ENCODE data around the gene KRT5. TPM values are rescaled to one million over a fixed set of nuclear protein-coding genes. Genes with fewer than 3 reads are reported as not detected.

KRT5 gene
- total RNA-seq, result not detected

DNA sequence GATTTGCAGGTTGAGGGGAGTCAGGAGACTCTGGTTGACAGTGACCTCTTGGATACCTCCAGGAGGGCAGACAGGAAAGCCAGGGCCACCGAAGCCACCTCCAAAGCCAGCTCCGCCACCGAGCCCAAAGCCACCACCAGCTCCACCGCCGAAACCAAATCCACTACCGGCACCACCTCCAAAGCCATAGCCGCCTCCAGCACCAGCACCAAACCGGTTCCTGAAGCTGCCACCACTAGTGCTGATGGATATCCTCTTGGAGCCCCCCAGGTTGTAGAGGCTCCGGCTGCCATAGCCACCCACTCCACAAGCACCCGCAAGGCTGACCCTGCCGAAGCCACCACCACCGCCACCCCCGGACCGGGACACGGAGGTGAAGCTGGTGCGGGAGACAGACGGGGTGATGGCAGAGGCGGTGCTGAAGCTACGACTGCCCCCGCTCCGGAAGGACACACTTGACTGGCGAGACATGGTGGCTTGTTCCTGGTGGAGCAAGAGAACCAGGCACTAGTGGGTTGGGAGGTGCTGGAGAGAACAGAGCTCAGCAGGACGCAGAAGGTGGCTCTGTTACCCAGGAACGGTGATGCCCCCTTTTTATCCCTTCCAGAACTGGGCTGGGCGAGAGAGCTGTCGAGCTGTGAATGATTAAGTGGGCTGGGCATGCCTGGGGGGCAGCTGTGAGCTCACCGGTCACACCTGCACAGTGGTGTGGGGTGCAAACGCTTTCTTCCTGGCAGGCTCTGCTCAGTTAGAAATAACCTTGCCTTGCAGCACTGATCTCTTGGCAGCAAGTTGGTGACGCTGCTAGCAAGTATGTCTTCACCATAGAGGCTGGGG is at the start of gene KRT5:
Gene KRT5, minus strand, starts transcription at position 569 of the 837 bp plus-strand sequence. Its CDS starts 98 bp downstream, at position 471.
- no peak within 1 kb of the TSS for H3K27ac Mint-ChIP-seq
- no peaks in the 10 kb centered on the region for H3K36me3 Mint-ChIP-seq (ENCODE audit: low read depth)
- no peak within 1 kb of the TSS for H3K4me3 Mint-ChIP-seq
- CTCF ChIA-PET, result interaction anchor here (1.3 kb wide), 1 partner anchor 12 kb away, joined by 3 read pairs; no protein-coding TSS in a partner anchor
- H3K4me1 Mint-ChIP-seq (ENCODE audit: low read depth), result no peaks in the 10 kb centered on the region
- intact Hi-C loops (cut with micrococcal nuclease), result no loop called here
- no peak for DNase-seq
- no peaks in the 10 kb centered on the region for H3K27me3 Mint-ChIP-seq (ENCODE audit: low read depth)
- no peaks in the 10 kb centered on the region for H3K9me3 Mint-ChIP-seq

DNA sequence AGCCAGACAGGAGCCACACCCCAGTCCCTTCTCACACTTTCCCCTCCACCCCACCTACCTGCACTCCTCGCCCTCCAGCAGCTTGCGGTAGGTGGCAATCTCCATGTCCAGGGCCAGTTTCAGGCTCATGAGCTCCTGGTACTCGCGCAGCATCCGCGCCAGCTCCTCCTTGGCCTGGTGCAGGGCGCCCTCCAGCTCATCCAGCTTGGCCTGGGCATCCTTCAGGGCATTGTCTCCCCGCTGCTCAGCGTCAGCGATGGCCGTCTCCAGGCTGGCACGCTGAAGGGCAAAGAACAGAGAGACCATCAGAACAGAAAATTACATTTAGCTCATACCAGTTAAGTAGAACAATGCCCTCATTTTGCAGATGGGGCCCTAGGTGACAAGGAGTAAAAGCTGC is 47.9 kb upstream of the KRT5 start:
- no peak for DNase-seq
- no peaks in the 10 kb centered on the region for H3K27me3 Mint-ChIP-seq (ENCODE audit: low read depth)
- intact Hi-C loops (cut with micrococcal nuclease), result no loop called here
- no peak overlapping the region for H3K4me3 Mint-ChIP-seq
- H3K36me3 Mint-ChIP-seq (ENCODE audit: low read depth), result no peaks in the 10 kb centered on the region
- no peak overlapping the region for H3K27ac Mint-ChIP-seq
- CTCF ChIA-PET, result interaction anchor here (1.4 kb wide), 1 partner anchor 313 kb away, joined by 6 read pairs; no protein-coding TSS in a partner anchor
- H3K9me3 Mint-ChIP-seq, result no peaks in the 10 kb centered on the region
- no peaks in the 10 kb centered on the region for H3K4me1 Mint-ChIP-seq (ENCODE audit: low read depth)

DNA sequence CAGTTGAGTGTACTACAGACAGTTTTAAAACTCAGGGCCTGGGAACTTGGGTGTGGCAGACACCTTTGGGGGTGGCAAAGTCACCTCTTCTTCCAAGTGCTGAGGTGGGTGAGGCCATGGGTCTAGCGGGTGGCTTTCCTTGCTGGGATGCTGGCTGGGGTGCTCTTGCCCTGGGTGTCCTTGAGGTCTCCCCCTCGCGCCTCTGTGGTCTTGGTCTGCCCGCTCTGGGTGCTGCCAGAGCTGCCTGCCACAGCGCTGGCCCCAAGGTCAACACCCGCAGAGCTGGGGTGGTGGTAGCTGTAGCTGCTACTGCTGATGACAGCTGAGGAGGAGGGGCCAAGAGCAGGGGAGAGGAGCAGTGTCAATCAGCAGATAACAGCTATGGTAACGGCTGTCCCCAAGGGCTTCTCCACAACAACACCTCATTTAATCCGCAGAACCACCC is 46.7 kb upstream of the KRT5 start:
- CTCF ChIA-PET, result interaction anchor here (0.8 kb wide), 1 partner anchor 313 kb away, joined by 3 read pairs; no protein-coding TSS in a partner anchor
- no peaks in the 10 kb centered on the region for H3K36me3 Mint-ChIP-seq (ENCODE audit: low read depth)
- H3K4me3 Mint-ChIP-seq, result no peak overlapping the region
- no peaks in the 10 kb centered on the region for H3K9me3 Mint-ChIP-seq
- intact Hi-C loops (cut with micrococcal nuclease), result no loop called here
- H3K27ac Mint-ChIP-seq, result no peak overlapping the region
- no peak for DNase-seq
- H3K4me1 Mint-ChIP-seq (ENCODE audit: low read depth), result no peaks in the 10 kb centered on the region
- H3K27me3 Mint-ChIP-seq (ENCODE audit: low read depth), result no peaks in the 10 kb centered on the region

DNA sequence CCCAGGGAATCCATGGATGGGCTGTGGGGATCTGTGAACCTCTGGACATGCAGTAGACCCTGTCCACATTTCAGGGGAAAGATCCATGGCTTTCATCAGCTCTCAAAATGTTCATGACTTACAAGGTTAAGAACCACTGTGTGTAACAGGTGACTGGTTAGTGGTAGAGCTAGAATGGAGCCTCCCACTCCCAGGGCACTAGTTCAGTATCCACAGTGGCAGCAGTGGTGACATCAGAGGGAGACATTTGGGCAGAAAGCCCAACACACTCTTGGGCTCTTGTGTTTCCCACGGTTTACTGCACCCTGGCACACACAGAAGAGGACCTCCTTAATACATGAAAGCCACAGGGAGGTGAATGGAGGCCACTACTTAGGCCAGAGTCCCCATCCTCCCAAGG is 44.4 kb upstream of the KRT5 start:
- no peaks in the 10 kb centered on the region for H3K27me3 Mint-ChIP-seq (ENCODE audit: low read depth)
- H3K4me3 Mint-ChIP-seq, result no peak overlapping the region
- H3K4me1 Mint-ChIP-seq (ENCODE audit: low read depth), result no peaks in the 10 kb centered on the region
- H3K36me3 Mint-ChIP-seq (ENCODE audit: low read depth), result no peaks in the 10 kb centered on the region
- CTCF ChIA-PET, result interaction anchor here (1.4 to 1.8 kb wide), 2 partner anchors 306 to 320 kb away, joined by 3 to 6 read pairs; no protein-coding TSS in a partner anchor
- no peak overlapping the region for H3K27ac Mint-ChIP-seq
- no peaks in the 10 kb centered on the region for H3K9me3 Mint-ChIP-seq
- intact Hi-C loops (cut with micrococcal nuclease), result no loop called here
- DNase-seq, result no peak

DNA sequence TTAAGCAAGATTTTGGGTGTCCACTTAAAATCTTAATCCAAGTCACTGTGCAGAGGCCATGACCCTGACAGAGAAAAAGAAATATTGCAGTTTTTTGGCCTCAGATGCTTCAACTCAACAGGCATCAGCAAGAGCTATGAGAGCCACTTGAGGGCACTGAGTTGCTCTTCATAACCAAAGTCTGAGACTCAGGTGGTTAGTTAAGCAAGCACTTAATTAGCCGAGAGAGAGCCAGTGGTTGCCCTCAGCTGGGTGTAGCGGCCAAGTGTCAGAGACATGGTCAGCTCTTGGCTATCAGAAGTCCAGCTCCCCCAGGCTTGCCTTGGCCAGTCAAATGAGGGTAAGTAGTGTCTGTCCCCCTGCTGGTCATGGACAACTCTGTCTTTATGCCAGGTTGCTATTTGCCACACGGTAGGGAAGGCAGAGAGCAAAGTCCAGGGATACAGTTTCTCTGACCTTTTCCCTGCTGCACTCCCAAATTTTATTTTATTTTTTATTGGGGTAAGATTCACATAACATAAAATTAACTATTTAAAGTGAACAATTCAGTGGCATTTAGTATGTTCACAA is 41.8 kb upstream of the KRT5 start:
- DNase-seq, result no peak
- Mint-ChIP-seq H3K27me3 (ENCODE audit: low read depth) (no peaks in the 10 kb centered on the region), H3K4me3 (no peak overlapping the region), H3K36me3 (ENCODE audit: low read depth) (no peaks in the 10 kb centered on the region), H3K27ac (no peak overlapping the region), H3K4me1 (ENCODE audit: low read depth) (no peaks in the 10 kb centered on the region), H3K9me3 (no peaks in the 10 kb centered on the region)
- intact Hi-C loops (cut with micrococcal nuclease), result no loop called here
- CTCF ChIA-PET, result interaction anchor here (0.6 to 0.9 kb wide), 2 partner anchors 18 to 318 kb away, joined by 3 read pairs; no protein-coding TSS in a partner anchor

DNA sequence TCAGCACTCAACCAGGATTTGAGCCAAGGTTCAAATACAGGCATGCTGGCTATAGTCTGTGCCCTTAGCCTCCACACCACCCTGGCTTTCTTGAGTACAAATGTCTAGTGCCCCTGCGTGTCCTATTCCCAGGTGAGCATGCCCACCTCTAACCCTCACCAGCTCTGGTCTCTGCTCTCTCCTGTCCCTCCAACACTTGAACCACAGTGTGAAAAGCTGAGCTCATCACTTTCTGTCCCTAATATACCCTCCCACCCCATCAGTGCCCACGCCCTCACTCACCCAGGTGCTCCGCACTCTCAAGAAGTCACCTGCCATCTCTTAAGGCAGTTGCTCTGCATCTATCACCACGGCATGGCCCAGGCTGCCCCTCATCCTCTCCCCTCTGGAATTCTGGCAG is 39.8 kb upstream of the KRT5 start:
- Mint-ChIP-seq H3K4me1 (ENCODE audit: low read depth) (no peaks in the 10 kb centered on the region), H3K27me3 (ENCODE audit: low read depth) (no peaks in the 10 kb centered on the region), H3K4me3 (no peak overlapping the region), H3K36me3 (ENCODE audit: low read depth) (no peaks in the 10 kb centered on the region), H3K27ac (no peak overlapping the region), H3K9me3 (no peaks in the 10 kb centered on the region)
- intact Hi-C loops (cut with micrococcal nuclease), result no loop called here
- no peak for DNase-seq
- CTCF ChIA-PET, result interaction anchor here (0.6 to 1.1 kb wide), 3 partner anchors 280 to 320 kb away, joined by 3 read pairs; no protein-coding TSS in a partner anchor

DNA sequence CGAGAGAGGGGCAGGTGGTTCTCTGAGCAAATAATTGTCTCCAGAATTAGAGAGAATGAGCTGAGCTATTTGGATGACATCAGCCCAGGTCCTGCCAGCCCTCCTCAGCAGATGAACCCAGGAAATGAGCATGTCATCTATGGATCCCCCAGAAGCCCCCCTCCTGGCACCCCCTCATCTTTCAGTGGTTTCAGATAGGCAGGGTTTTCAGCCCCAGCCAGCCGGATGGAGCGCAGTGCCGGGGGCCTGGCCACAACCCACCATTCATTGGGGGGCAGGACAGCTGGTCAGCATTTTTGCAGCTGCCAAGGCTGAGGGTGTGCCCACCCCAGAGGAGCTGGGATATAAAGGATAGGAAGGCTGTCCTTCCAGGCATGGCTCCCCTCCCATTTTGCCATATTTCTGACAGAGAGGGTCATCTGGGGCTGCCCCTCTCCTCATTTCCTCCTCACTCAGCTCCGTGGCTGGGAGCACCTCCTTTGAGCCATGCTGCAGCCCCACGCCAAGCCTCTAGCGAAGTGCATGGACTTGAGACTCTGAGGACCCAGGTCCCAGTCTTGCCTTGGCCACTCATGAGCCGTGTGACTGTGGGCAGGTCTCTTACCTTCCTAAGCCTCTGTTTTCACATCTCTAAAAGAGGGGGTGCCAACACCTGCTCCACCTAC is 38.7 kb upstream of the KRT5 start:
- intact Hi-C loops (cut with micrococcal nuclease), result no loop called here

DNA sequence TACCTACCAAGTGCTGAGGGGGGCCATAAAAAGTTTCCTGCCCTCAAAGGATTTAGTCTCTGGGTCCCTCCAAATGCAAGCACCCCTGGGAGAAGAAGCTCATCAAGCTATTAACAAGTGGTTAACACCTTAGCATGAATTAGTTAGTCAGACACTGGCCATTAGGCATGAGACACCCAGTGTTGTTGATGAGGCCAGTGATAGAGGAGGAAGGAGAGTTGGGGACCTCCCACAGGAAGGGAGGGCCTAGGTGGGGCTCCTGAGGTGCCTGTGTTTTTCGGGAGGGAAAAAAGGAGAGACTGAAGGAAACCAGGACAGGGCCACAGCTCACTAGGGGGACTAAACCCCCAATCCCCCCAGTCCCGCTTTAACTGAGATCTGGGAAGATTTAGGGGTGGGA is 37.3 kb upstream of the KRT5 start:
- H3K36me3 Mint-ChIP-seq (ENCODE audit: low read depth), result no peaks in the 10 kb centered on the region
- H3K27me3 Mint-ChIP-seq (ENCODE audit: low read depth), result no peaks in the 10 kb centered on the region
- H3K4me3 Mint-ChIP-seq, result no peak overlapping the region
- no peak overlapping the region for H3K27ac Mint-ChIP-seq
- H3K4me1 Mint-ChIP-seq (ENCODE audit: low read depth), result no peaks in the 10 kb centered on the region
- CTCF ChIA-PET, result interaction anchor here (0.7 kb wide), 1 partner anchor 32 kb away, joined by 3 read pairs; no protein-coding TSS in a partner anchor
- no peak for DNase-seq
- intact Hi-C loops (cut with micrococcal nuclease), result no loop called here
- no peaks in the 10 kb centered on the region for H3K9me3 Mint-ChIP-seq

More for the DNA sequence above, 38.7 kb upstream of the KRT5 start:
- Mint-ChIP-seq H3K36me3 (ENCODE audit: low read depth) (no peaks in the 10 kb centered on the region), H3K27me3 (ENCODE audit: low read depth) (no peaks in the 10 kb centered on the region), H3K4me1 (ENCODE audit: low read depth) (no peaks in the 10 kb centered on the region), H3K4me3 (no peak overlapping the region), H3K27ac (no peak overlapping the region), H3K9me3 (no peaks in the 10 kb centered on the region)
- CTCF ChIA-PET, result interaction anchor here (1.1 kb wide), 1 partner anchor 321 kb away, joined by 3 read pairs; no protein-coding TSS in a partner anchor
- no peak for DNase-seq

DNA sequence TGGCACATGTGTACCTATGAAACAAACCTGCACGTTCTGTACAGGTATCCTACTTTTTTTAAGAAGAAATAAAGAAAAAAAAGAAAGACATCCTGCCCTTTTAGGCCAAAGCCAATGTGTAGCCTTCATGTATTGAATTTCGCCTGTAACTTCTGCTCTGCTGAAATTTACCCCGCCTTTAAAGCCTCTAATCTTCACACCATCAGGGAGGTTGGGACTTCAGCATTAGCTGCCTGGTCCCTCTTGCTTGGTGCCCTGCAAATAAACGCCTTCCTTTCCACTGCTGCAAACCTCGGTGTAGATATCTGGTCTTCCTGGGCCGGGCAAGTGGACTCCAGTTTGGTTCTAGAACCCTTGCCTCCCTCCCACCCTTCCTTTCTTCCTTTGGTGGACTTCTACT is 35.4 kb upstream of the KRT5 start:
- no peak for DNase-seq
- Mint-ChIP-seq H3K4me1 (ENCODE audit: low read depth) (no peaks in the 10 kb centered on the region), H3K27ac (no peak overlapping the region), H3K9me3 (no peaks in the 10 kb centered on the region), H3K4me3 (no peak overlapping the region), H3K36me3 (ENCODE audit: low read depth) (no peaks in the 10 kb centered on the region), H3K27me3 (ENCODE audit: low read depth) (no peaks in the 10 kb centered on the region)
- intact Hi-C loops (cut with micrococcal nuclease), result no loop called here
- CTCF ChIA-PET, result no interaction called here

- H3K27ac Mint-ChIP-seq, result no peak within 1 kb of the TSS
- no peak for DNase-seq
- CTCF ChIA-PET, result no interaction called here
- no peaks in the 10 kb centered on the region for H3K9me3 Mint-ChIP-seq
- H3K36me3 Mint-ChIP-seq (ENCODE audit: low read depth), result no peaks in the 10 kb centered on the region
- intact Hi-C loops (cut with micrococcal nuclease), result no loop called here
- H3K4me3 Mint-ChIP-seq, result no peak within 1 kb of the TSS
- H3K4me1 Mint-ChIP-seq (ENCODE audit: low read depth), result no peaks in the 10 kb centered on the region
- no peaks in the 10 kb centered on the region for H3K27me3 Mint-ChIP-seq (ENCODE audit: low read depth)
These were observed 32.5 kb upstream of the KRT5 start, which contains the start of gene KRT71 for GRCh38 chr12:52552681-52553195. KRT71 (minus strand) TSS chr12:52553145; CDS start chr12:52553077, 68 bp downstream.

DNA sequence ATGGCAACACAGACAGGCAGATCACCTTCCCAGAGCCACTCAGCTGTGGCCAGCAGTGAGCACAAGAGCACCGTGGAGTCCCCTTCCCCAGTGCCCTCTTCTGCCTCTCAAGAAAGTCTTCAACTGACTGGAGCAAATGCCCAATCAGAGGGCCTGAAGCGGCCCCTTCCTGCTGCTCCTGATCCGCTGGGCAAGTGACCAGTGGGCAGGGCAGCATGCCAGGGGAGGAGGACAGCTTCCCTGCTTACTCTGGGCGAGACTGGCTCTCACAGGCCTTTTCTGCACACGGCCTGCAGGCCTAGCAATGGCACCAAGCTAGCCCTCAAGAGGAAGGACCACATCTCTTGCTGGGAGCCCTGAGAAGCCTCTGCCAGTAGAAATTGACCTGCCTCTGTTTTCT is 31.9 kb upstream of the KRT5 start:
- intact Hi-C loops (cut with micrococcal nuclease), result no loop called here
- Mint-ChIP-seq H3K4me3 (no peak overlapping the region), H3K9me3 (no peaks in the 10 kb centered on the region), H3K4me1 (ENCODE audit: low read depth) (no peaks in the 10 kb centered on the region), H3K27me3 (ENCODE audit: low read depth) (no peaks in the 10 kb centered on the region), H3K36me3 (ENCODE audit: low read depth) (no peaks in the 10 kb centered on the region), H3K27ac (no peak overlapping the region)
- no peak for DNase-seq
- CTCF ChIA-PET, result interaction anchor here (0.6 kb wide), 1 partner anchor 432 kb away, joined by 3 read pairs; no protein-coding TSS in a partner anchor
